Neural cell (in vitro differentiated cells): Measurements from ENCODE around the gene MXD3.

ENCODE experiments used
- CTCF ChIP-seq: fragments of 450-650 bp; IDR thresholded peaks from 2 replicates; pipeline ENCODE4 v1.5.1; 2014; ENCODE audit warnings: antibody characterized with exemption, mild to moderate bottlenecking, moderate library complexity; ENCODE audit not compliant: poor library complexity, severe bottlenecking
- RAD21 ChIP-seq: fragments of 450-650 bp; conservative IDR thresholded peaks from 2 replicates; pipeline ENCODE4 v1.6.1; 2014; ENCODE audit warnings: antibody characterized with exemption, mild to moderate bottlenecking, moderate library complexity

DNA sequence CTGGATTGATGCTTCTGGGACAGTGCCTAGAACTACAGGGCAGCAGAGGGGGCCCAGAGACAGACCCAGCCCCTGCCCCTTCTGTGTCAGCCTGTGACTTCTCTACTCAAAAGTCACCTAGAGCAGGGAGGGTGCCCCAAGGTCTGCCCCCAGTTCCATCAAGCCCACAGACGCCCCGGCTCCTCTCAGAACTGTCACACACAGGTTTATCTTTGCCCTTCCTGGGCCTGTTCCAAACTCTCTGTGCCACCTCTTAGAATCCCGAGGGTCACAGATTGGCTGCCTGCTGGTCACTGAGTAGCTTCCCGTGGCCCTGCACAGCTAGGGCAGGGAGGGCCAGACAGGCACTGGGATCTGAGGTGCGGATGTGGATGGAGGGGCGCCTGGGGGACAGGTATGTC is 47.8 kb upstream of the MXD3 start:
- TF ChIP-seq RAD21 (no peak), CTCF (no peak)
